ENCODE results near the gene RET.

Gene RET

DNA sequence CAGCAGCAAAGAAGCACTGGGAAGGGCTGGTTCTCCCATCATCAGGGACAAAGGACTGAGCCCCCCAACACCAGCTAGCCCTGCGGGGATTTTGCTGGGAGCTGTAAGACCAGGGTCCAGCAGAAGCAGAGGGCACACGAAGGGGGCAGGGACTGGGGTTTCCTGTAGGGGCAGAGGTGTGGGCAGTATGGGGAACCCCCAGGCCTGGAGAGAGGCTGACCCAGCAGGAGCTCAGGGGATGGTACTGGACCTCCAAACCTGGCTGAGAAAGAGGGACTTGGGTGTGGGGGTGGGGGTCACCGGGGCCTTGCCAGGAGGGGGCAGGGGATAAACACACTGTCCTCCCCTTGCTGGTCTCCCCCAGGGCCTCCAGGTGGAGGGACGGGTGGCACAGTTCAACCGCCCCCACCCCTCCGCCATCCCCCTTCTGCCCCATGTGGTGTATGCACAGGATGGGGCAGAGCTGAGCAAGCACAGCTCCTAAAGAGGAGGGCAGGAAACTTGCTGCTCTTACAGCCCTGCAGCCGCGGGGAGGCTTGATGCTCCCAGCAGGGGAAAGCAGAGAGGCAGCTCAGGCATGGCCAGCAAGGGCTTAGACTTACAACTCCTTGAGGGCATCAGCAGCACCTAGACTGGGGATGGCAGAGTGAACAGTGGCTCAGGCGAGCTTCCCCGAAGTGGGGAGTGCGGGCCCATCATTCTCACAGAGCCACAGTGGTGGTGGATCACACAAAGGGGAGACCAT lies 12.4 kb upstream of the RET start:
- no peak for DNase-seq

DNA sequence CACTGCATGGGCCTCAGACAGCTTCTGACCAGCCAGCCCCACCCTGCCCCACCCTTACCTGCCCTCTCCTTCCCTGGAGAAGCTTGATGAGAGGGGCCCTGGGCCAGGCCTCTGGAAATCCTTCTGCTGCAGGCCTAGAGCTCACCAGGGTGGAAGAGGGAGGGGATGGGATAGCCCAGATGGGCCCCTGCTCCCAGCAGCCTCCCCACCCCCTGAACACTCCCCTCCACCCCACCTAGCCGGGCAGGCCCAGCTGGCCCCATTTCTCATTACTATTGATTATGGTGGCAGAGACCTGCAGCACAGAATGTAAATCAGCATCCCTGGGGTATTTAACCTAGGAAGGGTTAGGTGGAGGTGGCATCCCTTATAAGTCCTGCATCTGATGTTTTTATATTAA lies 11.6 kb upstream of the RET start:
- DNase-seq: no peak

DNA sequence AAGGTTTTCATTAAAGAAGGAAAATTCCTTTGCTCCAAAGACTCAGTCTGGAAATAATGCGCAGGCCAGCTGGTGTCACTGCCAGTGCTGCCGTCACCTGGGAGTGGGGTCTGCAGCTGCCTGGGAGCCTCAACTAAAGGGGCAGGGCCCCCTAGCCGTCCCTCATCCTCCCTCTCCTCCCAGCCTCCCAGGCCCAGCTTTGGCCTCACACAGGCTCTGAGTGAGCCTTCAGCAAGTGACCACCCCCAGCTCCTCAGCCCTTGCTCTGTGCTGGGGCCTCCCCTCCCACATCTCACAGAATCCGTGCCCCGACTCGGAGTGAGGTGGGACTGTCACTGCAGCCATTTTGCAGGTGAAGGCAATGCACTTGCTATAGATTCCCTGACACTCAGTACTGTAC lies 11.1 kb upstream of the RET start:
- no peak for DNase-seq

DNA sequence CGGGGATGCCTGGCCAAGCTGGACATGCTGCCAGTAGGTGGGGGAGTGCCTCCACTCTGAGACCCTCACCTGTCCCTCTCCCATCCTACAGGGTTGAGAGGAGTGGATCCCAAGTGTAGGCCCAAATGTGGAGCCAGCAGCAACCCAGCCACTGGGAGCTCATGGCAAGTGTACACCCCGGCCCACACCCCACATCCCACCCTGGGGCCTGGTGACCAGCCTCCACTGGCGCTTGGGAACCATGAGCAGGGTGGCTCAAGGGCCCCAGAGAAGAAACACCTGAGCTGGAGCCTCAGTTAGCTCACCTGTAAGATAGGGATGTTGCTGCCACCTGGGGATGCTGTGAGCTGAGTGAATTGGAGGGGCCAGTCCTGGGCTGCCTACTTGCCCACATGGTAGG lies 10.4 kb upstream of the RET start:
- no peak for DNase-seq

DNA sequence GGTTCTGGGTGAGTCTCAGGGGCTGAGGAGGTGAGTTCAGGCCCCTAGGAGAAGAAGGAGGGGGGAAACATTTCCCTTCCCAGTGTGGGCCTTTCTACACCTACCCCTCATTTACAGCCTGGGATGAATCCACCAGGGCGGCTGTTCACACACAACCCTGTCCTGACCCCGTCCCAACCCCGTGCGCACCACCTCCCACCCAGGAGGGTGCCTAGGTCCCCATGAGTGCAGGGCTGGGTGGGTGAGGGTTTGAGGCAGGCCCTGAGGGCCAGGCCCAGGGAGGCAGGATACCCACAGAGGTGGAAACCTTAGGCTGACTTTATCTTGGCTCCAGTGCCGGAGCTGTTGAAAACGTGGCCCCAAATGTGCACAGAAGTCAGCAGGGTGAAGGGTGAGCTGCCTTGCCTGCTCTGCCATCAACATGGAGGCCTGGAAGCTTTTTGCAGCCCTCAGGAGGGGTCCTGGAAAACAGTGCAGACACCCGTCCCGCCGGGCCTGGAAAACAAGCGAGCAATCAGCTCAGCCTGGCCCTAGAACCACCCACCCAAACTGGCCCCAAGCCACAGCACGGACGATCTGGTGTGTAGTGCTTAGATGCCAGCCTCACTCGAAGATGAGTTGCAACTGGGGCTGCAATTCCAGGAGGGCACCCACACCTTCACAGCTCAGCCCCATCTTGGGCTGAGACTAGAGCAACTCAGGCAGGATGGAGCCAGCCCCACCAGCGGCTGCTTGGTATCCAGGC lies 9.3 kb upstream of the RET start:
- DNase-seq: no peak

DNA sequence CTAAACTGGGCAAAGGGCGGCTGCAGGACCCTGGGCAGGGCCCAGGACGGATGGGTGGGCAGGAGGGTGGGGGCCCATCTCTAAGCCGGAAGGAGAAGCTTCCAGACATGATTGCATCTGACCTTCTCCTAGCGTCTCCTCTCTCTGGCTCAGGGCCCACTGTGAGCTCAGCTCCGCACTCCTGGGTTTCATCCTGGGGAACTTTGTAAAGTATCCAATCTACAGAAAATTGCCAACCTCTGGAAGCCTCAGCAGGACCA lies 8.8 kb upstream of the RET start:
- DNase-seq: no peak

DNA sequence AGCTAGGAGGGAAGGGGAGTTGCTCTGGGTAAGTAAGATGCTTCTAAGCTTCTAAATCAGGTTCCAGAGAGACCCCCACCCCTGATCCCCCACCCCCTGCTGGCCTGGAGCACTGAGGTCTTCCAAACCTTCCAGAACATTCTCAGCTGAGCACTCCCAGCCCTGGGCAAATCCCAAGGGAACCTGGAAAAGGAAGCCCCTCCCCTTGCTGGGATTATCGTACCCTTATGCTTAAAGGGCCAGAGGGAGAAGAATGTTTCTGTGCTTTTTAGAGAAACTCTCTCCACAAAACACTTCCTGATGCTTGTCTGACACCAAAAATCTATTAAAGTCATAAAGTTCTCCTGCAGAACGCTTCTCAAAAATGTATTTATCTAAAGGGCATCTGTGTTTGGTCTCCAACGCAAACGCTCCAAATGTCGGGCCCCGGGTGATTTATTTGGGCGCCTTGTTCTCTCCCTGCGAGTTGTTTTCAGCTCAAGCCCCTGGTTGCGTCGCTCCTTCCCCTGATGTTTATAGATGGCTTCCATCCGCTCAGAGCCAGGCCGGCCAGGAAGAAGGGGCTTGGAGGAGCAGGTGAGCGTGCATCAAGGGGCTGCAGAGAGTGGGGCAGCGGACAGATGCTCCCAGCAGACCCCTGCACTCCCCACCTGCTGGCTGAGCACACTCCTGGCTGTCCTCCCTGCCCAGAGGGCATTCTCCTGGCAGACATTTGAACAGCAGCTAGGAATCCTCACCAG lies 8.2 kb upstream of the RET start:
- no peak for DNase-seq

DNA sequence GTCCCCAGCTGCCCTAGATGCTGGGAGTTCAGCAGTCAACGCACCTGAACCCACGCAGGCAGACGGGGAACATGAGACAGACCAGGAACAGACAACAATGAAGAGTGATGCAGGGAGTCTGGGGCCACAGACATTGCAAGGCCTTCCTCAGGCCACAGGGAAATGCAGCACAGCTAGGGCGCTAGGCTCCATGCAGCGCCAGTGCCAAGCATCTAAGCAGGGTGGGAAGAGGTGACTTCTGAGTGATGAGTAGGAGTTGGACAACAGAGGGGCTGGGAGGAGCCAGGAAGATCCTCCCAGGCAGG lies 7.7 kb upstream of the RET start:
- no peak for DNase-seq

DNA sequence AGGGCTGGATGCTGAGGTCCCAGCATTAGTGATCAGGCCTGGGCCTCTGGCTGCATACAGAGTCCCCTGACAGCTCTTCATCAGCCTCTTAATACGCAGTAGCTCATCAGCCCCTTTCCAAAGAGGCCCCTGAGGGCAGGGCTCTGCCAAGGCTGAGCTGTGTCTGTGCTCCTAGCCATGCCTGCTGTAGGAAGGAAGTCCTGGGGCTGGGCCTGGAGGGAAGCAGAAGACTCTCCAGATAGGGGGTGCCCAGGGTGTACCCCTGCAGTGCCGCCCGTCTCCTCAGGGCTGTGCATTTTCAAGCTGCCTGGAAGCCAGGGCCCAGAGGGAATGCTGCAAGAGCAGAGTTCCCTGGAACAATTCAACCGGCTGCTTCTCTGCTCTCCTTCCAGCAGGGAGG lies 7.3 kb upstream of the RET start:
- DNase-seq: no peak

DNA sequence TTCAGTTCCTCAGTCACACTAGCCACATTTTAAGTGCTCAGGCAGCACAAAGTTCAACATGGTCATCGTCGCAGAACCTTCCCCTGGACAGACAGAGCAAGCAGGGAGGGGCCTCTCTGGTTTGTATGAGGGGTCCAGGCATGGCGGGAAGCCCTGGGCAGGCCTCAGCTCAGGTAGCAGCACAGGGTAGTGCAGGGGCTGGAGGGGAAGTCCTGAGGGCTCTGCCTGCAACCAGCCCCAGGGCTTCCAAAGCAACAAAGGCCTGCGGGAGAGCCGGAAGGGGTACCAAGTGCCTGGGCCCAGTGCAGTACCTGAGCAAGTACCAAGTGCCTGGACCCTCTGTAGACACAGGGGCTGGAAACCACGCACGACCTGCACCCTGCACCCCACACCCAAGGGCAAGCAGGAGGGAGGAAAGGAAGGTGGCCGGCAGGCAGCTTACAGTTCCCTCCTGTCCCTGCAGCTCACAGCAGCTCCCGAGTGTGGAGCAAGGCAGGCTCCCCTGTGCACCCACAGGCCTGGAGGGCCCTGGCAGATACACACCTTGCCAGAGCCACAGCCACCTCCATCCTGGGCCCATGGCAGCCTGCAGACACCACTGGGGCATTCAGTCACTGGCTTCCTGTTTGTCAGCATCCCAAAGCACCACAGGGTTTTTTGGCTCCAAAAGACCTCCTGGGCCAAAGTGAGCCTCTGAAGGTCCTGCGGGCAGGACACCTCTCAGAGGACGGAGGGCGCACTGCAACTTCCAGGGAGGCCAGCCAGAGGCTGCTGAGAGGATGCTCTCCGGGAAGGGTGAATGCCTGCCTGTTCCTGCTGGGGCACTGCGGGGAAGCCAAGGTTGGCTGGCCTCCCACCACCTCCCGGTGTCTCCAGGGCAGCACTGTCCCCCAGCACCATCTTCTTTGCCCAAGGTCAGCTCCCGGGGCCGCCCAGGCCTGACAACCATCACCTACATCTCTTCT lies 6.5 kb upstream of the RET start:
- DNase-seq: no peak

DNA sequence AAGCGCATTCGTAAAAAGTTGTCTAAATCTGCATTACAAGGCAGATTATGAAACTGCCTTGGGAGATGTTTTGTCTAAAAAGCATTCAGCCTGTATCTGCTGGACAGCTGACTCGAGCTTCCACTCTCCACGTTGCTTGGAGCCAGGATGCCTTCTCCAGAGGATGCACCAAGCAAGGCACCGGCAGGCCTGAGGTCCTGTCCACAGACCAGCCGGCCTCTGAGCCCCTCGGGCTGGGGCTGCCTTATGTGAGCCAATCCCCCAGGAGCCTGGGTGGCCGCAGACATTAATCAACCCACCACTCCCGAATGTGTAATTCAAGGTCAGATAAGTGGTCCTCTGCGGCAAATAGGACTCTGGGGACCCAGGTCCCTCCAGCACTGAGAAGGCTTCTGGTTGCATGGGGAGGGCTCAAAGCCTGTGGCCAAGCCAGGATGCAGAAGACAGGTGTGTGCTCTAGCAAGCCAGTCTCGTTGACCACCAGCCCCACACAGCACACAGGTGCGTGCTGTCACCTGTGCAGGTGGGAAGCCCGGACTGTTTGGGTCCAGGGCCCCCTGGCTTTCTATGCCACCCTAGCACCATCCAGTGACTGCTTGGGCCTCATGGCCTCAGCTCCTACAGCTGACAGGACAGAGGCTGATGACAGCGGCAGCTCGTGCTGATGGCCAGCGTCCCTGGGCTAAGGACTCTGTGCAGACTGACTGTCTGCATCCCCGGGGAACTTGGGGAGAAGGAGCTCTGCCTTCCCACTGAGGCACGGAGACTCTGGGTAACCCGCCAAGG lies 4.8 kb upstream of the RET start:
- DNase-seq: no peak

DNA sequence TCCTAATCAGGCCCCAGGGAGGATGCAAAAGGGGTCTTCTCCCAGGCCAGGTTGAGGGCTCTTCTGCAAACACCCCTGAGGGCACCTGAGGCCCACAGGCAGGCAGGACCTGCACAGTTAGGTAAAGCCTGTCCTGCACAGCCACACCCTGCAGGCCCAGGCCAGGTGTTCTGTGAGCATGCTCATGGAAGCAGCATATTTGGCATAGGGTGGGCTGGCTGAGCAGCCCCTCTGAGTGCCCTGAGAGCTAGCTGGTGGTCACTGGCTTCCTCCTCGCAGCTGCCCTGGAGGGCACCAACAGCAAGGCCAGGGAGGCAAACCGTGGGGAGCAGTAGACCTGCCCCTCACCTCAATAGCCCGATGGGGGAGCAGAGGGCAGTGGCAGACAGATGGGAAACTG lies 3.7 kb upstream of the RET start:
- DNase-seq: no peak

DNA sequence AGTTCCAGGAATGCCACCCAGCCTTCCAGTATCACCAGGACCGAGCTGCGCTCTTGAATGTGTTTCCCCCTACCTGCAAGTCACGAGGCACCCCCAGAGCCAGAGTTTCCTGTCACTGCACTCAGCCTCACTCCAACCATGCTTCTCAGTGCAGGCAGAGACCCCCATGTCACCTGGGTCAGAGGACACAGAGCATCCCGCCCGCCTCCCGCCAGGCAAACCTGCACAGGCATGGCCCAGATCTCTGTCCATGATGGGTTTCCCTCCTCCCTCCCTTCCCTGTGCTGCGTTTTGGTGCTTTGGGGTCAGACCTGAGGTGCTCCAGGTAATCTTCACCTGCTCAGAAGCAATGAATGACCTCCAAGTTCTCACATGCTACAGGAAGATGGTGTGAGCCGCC lies 3.1 kb upstream of the RET start:
- DNase-seq: no peak

DNA sequence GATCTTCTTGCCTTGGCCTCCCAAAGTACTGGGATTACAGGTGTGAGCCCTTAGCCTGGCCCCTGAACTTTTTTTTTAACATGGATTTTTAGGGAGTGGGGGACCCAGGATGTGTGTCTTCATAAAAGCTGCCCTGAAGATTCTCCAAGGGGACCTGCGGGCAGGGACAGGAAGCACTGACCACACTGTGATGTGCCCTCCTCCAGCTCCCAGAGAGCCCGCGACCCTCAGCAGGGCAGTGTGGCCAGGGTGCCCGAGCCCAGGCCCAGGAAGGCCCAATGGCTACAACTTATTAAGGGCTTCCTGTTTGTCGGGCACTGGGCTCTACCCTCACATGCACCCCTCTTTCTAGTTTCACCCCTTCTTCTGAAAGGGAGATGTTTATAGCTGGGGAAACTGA lies 2.5 kb upstream of the RET start:
- DNase-seq: no peak

DNA sequence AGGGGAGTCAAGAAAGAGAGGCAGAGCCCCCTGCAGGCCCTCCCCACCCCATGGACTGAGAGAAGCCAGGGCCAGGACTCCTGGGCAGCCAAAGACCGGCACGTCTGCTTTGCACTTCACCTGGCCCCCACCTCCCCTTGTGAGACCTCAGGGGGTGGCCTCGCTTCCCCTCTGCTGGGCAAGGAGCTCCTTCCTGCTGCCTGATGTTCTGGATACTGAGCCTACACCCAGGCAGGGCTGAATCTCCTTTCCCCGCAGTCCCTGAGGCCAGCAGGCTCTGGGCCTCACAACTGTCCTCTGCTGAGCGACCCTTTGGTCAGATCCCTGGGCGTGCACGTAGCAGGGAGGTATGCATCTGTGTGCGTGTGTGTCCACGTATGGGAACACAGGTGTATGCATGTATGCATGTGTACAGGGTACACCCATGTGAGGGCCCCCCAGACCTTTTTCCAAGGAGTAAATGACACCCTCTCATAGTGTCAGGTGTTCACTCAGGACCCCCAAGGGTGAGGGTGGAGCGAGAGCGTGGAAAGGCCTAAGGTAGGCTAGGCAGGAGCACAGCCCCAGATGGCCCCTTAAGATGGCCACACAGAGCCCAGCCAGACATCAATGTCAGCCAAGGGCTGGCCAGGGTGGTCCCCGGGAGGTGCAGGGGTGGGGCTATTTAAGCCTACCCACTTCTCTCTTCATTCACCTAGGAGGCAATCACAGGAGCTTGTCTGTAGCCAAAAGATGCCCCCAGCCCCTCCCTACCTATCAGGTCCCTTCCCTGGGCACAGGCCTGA lies 1.9 kb upstream of the RET start:
- no peak for DNase-seq

DNA sequence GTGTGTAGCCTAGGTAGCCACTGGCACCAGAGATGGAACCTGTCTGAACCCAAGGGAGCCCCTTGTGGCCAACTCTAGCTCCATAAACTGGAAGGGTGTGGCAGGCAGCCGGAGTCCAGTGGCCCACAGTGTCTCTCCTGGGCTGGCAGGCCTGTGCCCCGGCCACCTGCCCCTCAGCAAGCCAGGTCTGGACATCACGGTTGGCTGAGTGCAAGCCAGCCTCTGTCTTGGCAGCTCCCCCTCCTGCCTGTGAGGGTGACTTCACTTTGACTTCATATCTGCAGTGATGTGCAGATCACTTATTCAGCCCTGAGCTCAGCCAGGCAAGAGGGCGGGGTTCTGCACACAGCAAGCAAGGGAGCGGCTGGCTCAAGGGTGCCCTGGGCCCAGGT lies 1.3 kb upstream of the RET start:
- no peak for DNase-seq

DNA sequence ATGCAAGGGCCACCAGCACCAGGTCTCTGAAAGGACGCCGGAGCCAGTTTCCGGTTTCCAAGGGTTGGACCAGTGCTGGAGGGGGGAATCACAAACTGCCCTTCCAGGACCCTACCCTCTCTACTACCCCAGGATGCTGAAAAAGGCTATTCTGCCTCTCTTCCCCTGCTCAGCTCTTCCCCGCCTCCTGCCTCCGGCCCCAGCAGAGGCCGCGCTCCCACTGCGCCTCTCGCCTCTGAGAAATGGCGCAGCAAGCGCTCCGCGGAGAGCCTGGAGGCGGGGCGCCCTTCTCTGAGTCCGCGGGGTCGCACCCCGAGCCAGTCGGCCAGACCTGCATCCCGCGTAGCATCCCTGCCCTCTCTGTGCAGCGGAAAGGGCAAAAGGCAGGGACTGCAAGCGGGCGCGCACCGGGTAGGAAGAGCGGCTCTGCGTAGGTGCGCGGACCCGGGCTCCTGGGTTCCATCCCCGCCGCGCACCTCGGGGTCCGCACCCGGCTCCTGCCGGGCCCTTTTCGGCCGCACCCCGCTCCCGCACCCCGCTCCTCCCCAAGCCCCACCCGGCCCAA lies 476 bp upstream of the RET start:
- no peak for DNase-seq

DNA sequence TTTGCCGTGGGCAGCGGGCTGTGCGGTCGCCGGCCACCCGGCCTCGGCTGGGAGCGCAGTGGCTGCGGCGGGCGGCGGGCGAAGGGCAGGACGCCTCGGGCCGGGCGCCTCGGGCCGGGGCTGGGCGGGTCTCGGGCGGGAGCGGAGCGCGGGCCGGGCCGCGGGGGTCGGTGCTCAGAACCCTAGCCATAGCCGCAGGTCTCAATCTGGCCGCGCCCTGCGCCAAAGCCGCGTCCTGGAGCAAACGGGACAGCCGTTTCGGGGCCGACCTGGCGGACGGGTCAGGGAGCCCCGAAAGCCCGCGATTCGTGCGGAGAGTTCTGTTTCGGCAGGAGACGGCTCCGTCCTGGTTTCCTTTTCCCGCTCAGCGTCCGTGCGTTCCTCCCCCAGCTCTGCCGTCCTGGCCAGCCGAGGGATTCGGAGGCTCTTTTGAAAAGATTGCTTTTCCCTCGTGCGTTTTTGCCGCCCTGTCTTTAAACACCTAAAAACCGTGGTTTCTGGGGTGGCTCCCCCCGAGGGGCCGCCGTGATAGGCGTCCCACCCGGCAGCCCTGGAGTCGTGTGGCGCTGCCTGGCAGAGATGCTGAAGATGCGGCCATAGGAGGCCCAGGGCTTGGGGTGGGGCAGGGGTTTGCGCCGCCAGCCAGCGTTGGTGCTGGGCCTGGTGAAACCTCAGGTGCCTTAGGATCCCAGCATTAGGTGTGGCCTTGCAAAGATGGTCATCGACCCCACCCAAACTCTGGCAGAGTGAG lies 727 bp downstream of the RET start:
- no peak for DNase-seq

DNA sequence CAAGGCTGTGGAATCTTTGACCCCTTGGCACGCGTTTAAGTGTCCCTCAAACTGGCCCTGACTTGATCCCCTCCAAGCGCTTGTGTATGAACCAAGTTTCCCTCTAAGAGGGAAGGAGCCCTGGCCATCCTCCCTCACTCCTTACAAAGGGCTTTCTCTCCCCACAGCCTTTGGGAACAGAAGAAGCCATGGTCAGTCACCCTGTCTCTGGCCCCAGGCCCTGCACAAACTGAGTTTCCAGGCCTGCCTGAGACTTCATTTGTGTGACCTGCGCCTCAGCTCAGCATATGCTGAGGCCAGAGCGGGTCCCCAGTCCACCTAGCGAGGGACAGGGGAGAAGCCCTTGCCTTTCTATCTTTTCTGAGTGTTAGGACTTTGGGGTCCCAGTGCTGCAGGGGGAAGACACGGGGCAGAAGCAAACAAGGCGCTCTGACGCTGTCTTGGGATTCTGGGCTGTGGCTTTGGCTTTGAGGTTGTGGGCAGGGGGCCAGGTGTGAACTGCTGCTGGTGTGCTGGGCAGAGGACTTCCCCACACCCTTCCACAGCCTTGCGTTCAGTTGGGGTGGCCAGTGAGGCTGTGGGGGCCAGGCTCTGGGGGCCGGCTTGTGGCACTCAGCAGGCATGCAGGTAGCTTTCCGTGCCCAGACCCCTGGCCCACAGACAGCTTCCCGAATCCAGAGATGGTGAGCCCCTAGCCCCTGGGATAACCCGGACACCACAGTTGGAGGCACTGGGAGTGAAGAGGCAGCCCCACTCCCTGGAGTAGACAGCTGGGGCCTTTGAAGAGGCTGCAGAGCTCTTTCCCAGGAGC lies 1.5 kb downstream of the RET start:
- no peak for DNase-seq

DNA sequence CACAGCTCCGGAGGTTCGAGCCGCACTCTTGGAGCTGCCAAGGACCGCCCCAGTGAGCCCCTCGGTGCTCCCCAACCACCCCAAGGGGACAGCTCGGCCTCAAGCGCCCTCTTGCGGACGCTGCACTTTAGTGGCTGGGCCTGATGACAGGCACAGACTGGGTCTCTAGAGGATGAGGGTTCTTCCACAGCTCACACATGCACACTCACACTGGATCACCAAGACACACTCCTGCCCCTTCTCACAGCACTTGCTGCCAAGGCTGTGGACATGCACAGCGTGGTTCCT lies 2.1 kb downstream of the RET start:
- peak; percentile 67 for DNase-seq

Data from activated CD8-positive, alpha-beta memory T cell treated with anti-CD3 and anti-CD28 coated beads, Interleukin-2, amount 50 U/mL, for 48 hours (primary cell).